H9 (cell line): ENCODE results near the gene DACH1. TPM values are rescaled to one million over a fixed set of nuclear protein-coding genes. Genes with fewer than 3 reads are reported as not detected.

Experiments
- DNase-seq: peaks from one replicate; pipeline ENCODE4 v3.0.0-alpha.2; 2017
- H2AFZ ChIP-seq: one replicate; pipeline ENCODE4 v1.6.1; 2013; ENCODE audit warnings: mild to moderate bottlenecking, low read length, control low read depth, moderate library complexity
- H2AK5ac ChIP-seq: 2 replicates; pipeline ENCODE4 v1.6.1; 2013; ENCODE audit warnings: low read length, control low read depth, mixed read lengths; ENCODE audit not compliant: insufficient read length
- H2BK120ac ChIP-seq: one replicate; pipeline ENCODE4 v1.6.1; 2013; ENCODE audit warnings: low read depth, mild to moderate bottlenecking, low read length, control low read depth, inconsistent platforms; ENCODE audit not compliant: poor library complexity, severe bottlenecking
- H2BK12ac ChIP-seq: 2 replicates; pipeline ENCODE4 v1.6.1; 2013; ENCODE audit warnings: low read length, control low read depth, mixed read lengths, low read depth; ENCODE audit not compliant: insufficient read length
- H2BK15ac ChIP-seq: 2 replicates; pipeline ENCODE4 v1.6.1; 2013; ENCODE audit warnings: low read depth, low read length, control low read depth
- H2BK20ac ChIP-seq: one replicate; pipeline ENCODE4 v1.6.1; 2013; ENCODE audit warnings: low read depth, mild to moderate bottlenecking, low read length, control low read depth, inconsistent platforms; ENCODE audit not compliant: poor library complexity, severe bottlenecking
- H2BK5ac ChIP-seq: 2 replicates; pipeline ENCODE4 v1.6.1; 2013; ENCODE audit warnings: low read length, control low read depth, mixed read lengths; ENCODE audit not compliant: insufficient read length
- H3K14ac ChIP-seq: 2 replicates; pipeline ENCODE4 v1.6.1; 2013; ENCODE audit warnings: low read length, control low read depth; ENCODE audit not compliant: insufficient read depth
- H3K18ac ChIP-seq: 2 replicates; pipeline ENCODE4 v1.6.1; 2013; ENCODE audit warnings: low read depth, mild to moderate bottlenecking, mixed read lengths, low read length, control low read depth; ENCODE audit not compliant: insufficient read length
- H3K23ac ChIP-seq: 2 replicates; pipeline ENCODE4 v1.6.1; 2013; ENCODE audit warnings: low read length, control low read depth, mixed read lengths, low read depth; ENCODE audit not compliant: insufficient read length
- H3K23me2 ChIP-seq: 2 replicates; pipeline ENCODE4 v1.6.1; 2013; ENCODE audit warnings: low read depth, mild to moderate bottlenecking, mixed read lengths, low read length, control low read depth; ENCODE audit not compliant: insufficient read length, poor library complexity, severe bottlenecking
- H3K27ac ChIP-seq: 2 replicates; pipeline ENCODE4 v1.5.1; 2013; ENCODE audit warnings: low read length, control low read depth, mixed read lengths, low read depth; ENCODE audit not compliant: insufficient read length
- H3K27me3 ChIP-seq: 2 replicates; pipeline ENCODE4 v1.6.1; 2013; ENCODE audit warnings: low read length, control low read depth, inconsistent platforms; ENCODE audit not compliant: insufficient read depth
- H3K4ac ChIP-seq: 2 replicates; pipeline ENCODE4 v1.6.1; 2013; ENCODE audit warnings: low read depth, mild to moderate bottlenecking, control low read depth, inconsistent platforms, low read length, moderate library complexity
- H3K4me1 ChIP-seq: 2 replicates; pipeline ENCODE4 v1.6.1; 2013; ENCODE audit warnings: low read length, control low read depth, inconsistent platforms; ENCODE audit not compliant: insufficient read depth
- H3K4me2 ChIP-seq: 2 replicates; pipeline ENCODE4 v1.6.1; 2013; ENCODE audit warnings: low read length, control low read depth, mixed read lengths; ENCODE audit not compliant: insufficient read length, insufficient read depth
- H3K56ac ChIP-seq: 2 replicates; pipeline ENCODE4 v1.6.1; 2013; ENCODE audit warnings: low read depth, mild to moderate bottlenecking, mixed read lengths, low read length, control low read depth; ENCODE audit not compliant: insufficient read length
- H3K79me1 ChIP-seq: 2 replicates; pipeline ENCODE4 v1.6.1; 2013; ENCODE audit warnings: low read depth, mild to moderate bottlenecking, moderate library complexity, low read length, control low read depth, inconsistent platforms; ENCODE audit not compliant: insufficient read depth, poor library complexity, severe bottlenecking
- H3K79me2 ChIP-seq: 2 replicates; pipeline ENCODE4 v1.6.1; 2013; ENCODE audit warnings: low read length, control low read depth, inconsistent platforms; ENCODE audit not compliant: insufficient read depth
- H3K9ac ChIP-seq: 2 replicates; pipeline ENCODE4 v1.6.1; 2013; ENCODE audit warnings: low read length, control low read depth, mixed read lengths; ENCODE audit not compliant: insufficient read length; ENCODE audit errors: extremely low read depth
- H3K9me3 ChIP-seq: one replicate; pipeline ENCODE4 v1.6.1; 2013; ENCODE audit warnings: low read depth, low read length, inconsistent platforms; ENCODE audit not compliant: control insufficient read depth
- H3T11ph ChIP-seq: one replicate; pipeline ENCODE4 v1.6.1; 2013; ENCODE audit warnings: mild to moderate bottlenecking, low read length, control low read depth, inconsistent platforms
- H4K20me1 ChIP-seq: one replicate; pipeline ENCODE4 v1.6.1; 2013; ENCODE audit not compliant: control insufficient read depth, insufficient read length, insufficient read depth
- H4K5ac ChIP-seq: 2 replicates; pipeline ENCODE4 v1.6.1; 2013; ENCODE audit warnings: low read depth, mild to moderate bottlenecking, mixed read lengths, low read length, control low read depth; ENCODE audit not compliant: insufficient read length
- H4K8ac ChIP-seq: replicated peaks from 2 replicates; pipeline ENCODE4 v1.6.1; 2013; ENCODE audit warnings: low read length, control low read depth, mixed read lengths, low read depth; ENCODE audit not compliant: insufficient read length
- H4K91ac ChIP-seq: 2 replicates; pipeline ENCODE4 v1.6.1; 2013; ENCODE audit warnings: low read depth, mild to moderate bottlenecking, moderate library complexity, mixed read lengths, low read length, control low read depth; ENCODE audit not compliant: insufficient read length
- H3K27ac Mint-ChIP-seq, 3 experiments: 2 replicates in 2 of 3; 3 replicates in 1 of 3; pipeline ENCODE4 v1.8.0; 2020 to 2021; ENCODE audit warnings: mixed read lengths in 3 of 3, mild to moderate bottlenecking in 1 of 3, moderate library complexity in 1 of 3
- H3K27me3 Mint-ChIP-seq: 2 replicates; pipeline ENCODE4 v1.8.0; 2021; ENCODE audit warnings: low read depth, mild to moderate bottlenecking, moderate library complexity, mixed read lengths
- H3K36me3 Mint-ChIP-seq, 3 experiments: 2 replicates in 2 of 3; 3 replicates in 1 of 3; pipeline ENCODE4 v1.8.0; 2020 to 2021; ENCODE audit warnings: low read depth in 3 of 3, mixed read lengths in 3 of 3; ENCODE audit not compliant: insufficient read depth in 1 of 3
- H3K4me1 Mint-ChIP-seq, 2 experiments: 2 replicates each; pipeline ENCODE4 v1.8.0; 2020; ENCODE audit warnings: mixed read lengths in 2 of 2
- H3K4me3 Mint-ChIP-seq, 2 experiments: 2 replicates in 1 of 2; 3 replicates in 1 of 2; pipeline ENCODE4 v1.8.0; 2020 to 2021; ENCODE audit warnings: mild to moderate bottlenecking in 2 of 2, mixed read lengths in 2 of 2, moderate library complexity in 1 of 2
- H3K9me3 Mint-ChIP-seq, 2 experiments: 2 replicates in 1 of 2; 3 replicates in 1 of 2; pipeline ENCODE4 v1.8.0; 2020; ENCODE audit warnings: mild to moderate bottlenecking in 2 of 2, mixed read lengths in 2 of 2, moderate library complexity in 1 of 2
- WGBS: extraction: QIAGEN DNeasy Blood & Tissue Kit; methylation state at CpG from one replicate; pipeline ENCODE4 v1.1.7; 2013; ENCODE audit warnings: missing lambda C conversion rate, low lambda C conversion rate, mixed read lengths; ENCODE audit not compliant: insufficient read length; ENCODE audit errors: extremely low coverage; 5-methylcytosine and 5-hydroxymethylcytosine counted together
- total RNA-seq: library from RNA; stranded (reverse); gene quantifications from 2 replicates; pipeline ENCODE4 v1.2.1, GENCODE V29; 2021
- TF ChIP-seq, protein P1 (sequence below): fragments of 200-600 bp; sonication (generic); conservative IDR thresholded peaks from 3 replicates; pipeline ENCODE4 v1.8.0; 2021; ENCODE audit warnings: antibody characterized with exemption, mild to moderate bottlenecking

The DACH1 gene
- total RNA-seq, 1 experiment from 2014 or later, result not detected

GRCh38 chr13:71603255-71603654 is 263.7 kb downstream of the DACH1 start:
- no peak overlapping the region; a peak in 1 of 7 replicates for H3K27ac Mint-ChIP-seq
- no peaks in the 10 kb centered on the region for H3K27me3 Mint-ChIP-seq
- H2BK15ac ChIP-seq, result no peak overlapping the region
- no peak overlapping the region for H3K56ac ChIP-seq
- no peak overlapping the region for H3K4me3 Mint-ChIP-seq
- H4K20me1 ChIP-seq, result no peaks in the 10 kb centered on the region
- H3K9ac ChIP-seq, result no peak overlapping the region
- no peak overlapping the region for H3T11ph ChIP-seq
- H3K4me1 ChIP-seq, result no peaks in the 10 kb centered on the region
- no peak for DNase-seq
- no peaks in the 10 kb centered on the region for H3K9me3 ChIP-seq
- H3K18ac ChIP-seq, result no peak overlapping the region
- no peak overlapping the region for H2AK5ac ChIP-seq
- no peak overlapping the region for H4K91ac ChIP-seq
- H2BK120ac ChIP-seq, result no peak overlapping the region
- H2BK20ac ChIP-seq, result no peak overlapping the region
- H3K79me1 ChIP-seq, result no peaks in the 10 kb centered on the region
- H3K23ac ChIP-seq, result no peak overlapping the region
- H4K8ac ChIP-seq, result no peak overlapping the region
- no peak overlapping the region for H3K4ac ChIP-seq
- no peak overlapping the region for H3K14ac ChIP-seq
- no peak overlapping the region for H3K27ac ChIP-seq
- no peaks in the 10 kb centered on the region for H3K9me3 Mint-ChIP-seq
- no peaks in the 10 kb centered on the region for H3K79me2 ChIP-seq
- no peak overlapping the region for H3K4me2 ChIP-seq
- H3K4me1 Mint-ChIP-seq, result no peaks in the 10 kb centered on the region
- no peak overlapping the region for H2BK5ac ChIP-seq
- no peaks in the 10 kb centered on the region for H3K23me2 ChIP-seq
- WGBS, result no CpG with 5 or more reads among the region's 2 CpGs
- H2AFZ ChIP-seq, result no peak overlapping the region
- no peak overlapping the region for H2BK12ac ChIP-seq
- H4K5ac ChIP-seq, result no peak overlapping the region
- no peaks in the 10 kb centered on the region for H3K27me3 ChIP-seq
- TF ChIP-seq, protein P1, sequence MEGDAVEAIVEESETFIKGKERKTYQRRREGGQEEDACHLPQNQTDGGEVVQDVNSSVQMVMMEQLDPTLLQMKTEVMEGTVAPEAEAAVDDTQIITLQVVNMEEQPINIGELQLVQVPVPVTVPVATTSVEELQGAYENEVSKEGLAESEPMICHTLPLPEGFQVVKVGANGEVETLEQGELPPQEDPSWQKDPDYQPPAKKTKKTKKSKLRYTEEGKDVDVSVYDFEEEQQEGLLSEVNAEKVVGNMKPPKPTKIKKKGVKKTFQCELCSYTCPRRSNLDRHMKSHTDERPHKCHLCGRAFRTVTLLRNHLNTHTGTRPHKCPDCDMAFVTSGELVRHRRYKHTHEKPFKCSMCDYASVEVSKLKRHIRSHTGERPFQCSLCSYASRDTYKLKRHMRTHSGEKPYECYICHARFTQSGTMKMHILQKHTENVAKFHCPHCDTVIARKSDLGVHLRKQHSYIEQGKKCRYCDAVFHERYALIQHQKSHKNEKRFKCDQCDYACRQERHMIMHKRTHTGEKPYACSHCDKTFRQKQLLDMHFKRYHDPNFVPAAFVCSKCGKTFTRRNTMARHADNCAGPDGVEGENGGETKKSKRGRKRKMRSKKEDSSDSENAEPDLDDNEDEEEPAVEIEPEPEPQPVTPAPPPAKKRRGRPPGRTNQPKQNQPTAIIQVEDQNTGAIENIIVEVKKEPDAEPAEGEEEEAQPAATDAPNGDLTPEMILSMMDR, result no peak
- H3K36me3 Mint-ChIP-seq, result no peaks in the 10 kb centered on the region
